ACC112 (cell line): ENCODE data around the gene OR4C12.
"Not testable (repeated sequence)": the region's sequence is repeated elsewhere in the genome, so short reads cannot be mapped to it uniquely, and the experiment has no call there.

Source experiments
- H2AFZ ChIP-seq: fragments of 200-600 bp; sonication (generic); one replicate; pipeline ENCODE4 v1.6.0; 2017; ENCODE audit warnings: antibody characterized with exemption, low read length; ENCODE audit not compliant: unreplicated experiment
- H3K27ac ChIP-seq: fragments of 200-600 bp; sonication (generic); 2 replicates; pipeline ENCODE4 v1.5.1; 2014; ENCODE audit warnings: low read depth, mild to moderate bottlenecking, antibody characterized with exemption, low read length, moderate library complexity
- H3K27me3 ChIP-seq: fragments of 200-600 bp; sonication (generic); 2 replicates; pipeline ENCODE4 v1.6.1; 2014; ENCODE audit warnings: mild to moderate bottlenecking, antibody characterized with exemption, low read length, moderate library complexity, mixed read lengths; ENCODE audit not compliant: insufficient read depth
- H3K36me3 ChIP-seq: fragments of 200-600 bp; sonication (generic); 2 replicates; pipeline ENCODE4 v1.6.1; 2016; ENCODE audit warnings: mild to moderate bottlenecking, antibody characterized with exemption, low read length, moderate library complexity, mixed read lengths; ENCODE audit not compliant: insufficient read depth
- H3K4me1 ChIP-seq: fragments of 200-600 bp; sonication (generic); one replicate; pipeline ENCODE4 v1.6.1; 2016; ENCODE audit warnings: low read length, mixed read lengths; ENCODE audit not compliant: insufficient read depth, unreplicated experiment, control insufficient read depth
- H3K4me3 ChIP-seq: fragments of 200-600 bp; sonication (generic); 2 replicates; pipeline ENCODE4 v1.5.1; 2014; ENCODE audit warnings: mild to moderate bottlenecking, low read depth, low read length
- H3K79me2 ChIP-seq: fragments of 200-600 bp; sonication (generic); one replicate; pipeline ENCODE4 v1.6.0; 2016; ENCODE audit warnings: low read length; ENCODE audit not compliant: control insufficient read depth, unreplicated experiment, insufficient read depth

OR4C12 gene

GRCh38 chr11:49982435-49982834 lies at the start of gene OR4C12:
Gene OR4C12 (minus strand): TSS chr11:49982535. CDS start chr11:49982501, 34 bp downstream.
- not testable (repeated sequence) for H3K79me2 ChIP-seq, H3K4me1 ChIP-seq, H2AFZ ChIP-seq, H3K27me3 ChIP-seq, H3K27ac ChIP-seq, H3K4me3 ChIP-seq, H3K36me3 ChIP-seq

DNA sequence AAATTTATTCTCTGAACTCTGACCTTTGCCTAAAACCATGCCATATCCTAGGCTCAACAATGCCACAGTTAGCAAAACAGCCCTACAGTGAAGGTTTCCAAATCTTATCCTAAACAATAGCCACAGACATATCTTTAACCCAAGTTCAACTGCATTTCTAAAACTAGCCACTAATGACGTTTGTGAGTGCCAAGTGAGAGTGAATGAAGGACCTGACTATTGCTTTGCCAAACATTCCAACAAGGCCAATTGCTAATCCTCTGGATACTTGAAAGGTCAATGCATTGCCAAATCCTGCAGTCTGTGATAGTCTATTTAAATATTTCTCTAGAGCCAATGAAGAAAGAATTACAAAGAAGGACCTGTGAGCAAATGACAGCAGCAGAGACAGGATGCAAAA lies 47.9 kb upstream of the OR4C12 start:
- H3K4me3 ChIP-seq, result no peak overlapping the region
- no peak overlapping the region for H2AFZ ChIP-seq

GRCh38 chr11:49995565-49995964 lies 13.2 kb upstream of the OR4C12 start:
- Histone ChIP-seq H3K79me2 (no peaks in the 10 kb centered on the region), H3K27me3 (no peaks in the 10 kb centered on the region), H3K4me3 (no peak overlapping the region), H3K4me1 (no peaks in the 10 kb centered on the region), H2AFZ (no peak overlapping the region), H3K36me3 (no peaks in the 10 kb centered on the region), H3K27ac (no peak overlapping the region)

More for the DNA sequence above, 47.9 kb upstream of the OR4C12 start:
- Histone ChIP-seq H3K36me3 (no peaks in the 10 kb centered on the region), H3K27me3 (no peaks in the 10 kb centered on the region), H3K27ac (no peak overlapping the region), H3K79me2 (no peaks in the 10 kb centered on the region), H3K4me1 (no peaks in the 10 kb centered on the region)

- not testable (repeated sequence) for H3K79me2 ChIP-seq, H3K36me3 ChIP-seq, H3K27ac ChIP-seq, H3K4me3 ChIP-seq, H3K4me1 ChIP-seq, H2AFZ ChIP-seq, H3K27me3 ChIP-seq
Measured at GRCh38 chr11:49973439-49973838, 8.9 kb downstream of the OR4C12 start.

DNA sequence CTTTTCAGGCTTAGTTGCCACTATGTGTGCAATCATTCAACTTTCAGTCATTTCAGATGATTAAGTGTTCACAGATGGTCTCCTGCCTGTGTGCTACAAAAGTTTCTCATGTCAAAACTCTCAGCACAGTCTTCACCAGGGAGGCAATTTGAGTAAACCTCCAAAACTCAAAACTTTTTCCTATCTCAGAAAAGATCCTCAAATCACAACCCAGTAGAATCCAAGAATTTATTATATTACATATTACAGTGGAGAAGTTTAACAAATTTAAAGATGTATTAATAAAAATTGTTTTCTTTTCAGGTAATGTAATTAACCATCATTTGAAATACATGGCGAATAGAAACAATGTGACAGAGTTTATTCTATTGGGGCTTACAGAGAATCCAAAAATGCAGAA lies 30.2 kb downstream of the OR4C12 start, which contains the start of gene OR4C13:
Gene OR4C13 (plus strand): TSS at position 301 of the 400 bp plus-strand sequence. CDS start 32 bp downstream, at position 333.
- Histone ChIP-seq H2AFZ (no peak within 1 kb of the TSS), H3K27me3 (no peaks in the 10 kb centered on the region), H3K79me2 (no peaks in the 10 kb centered on the region), H3K4me3 (no peak within 1 kb of the TSS), H3K27ac (no peak within 1 kb of the TSS), H3K4me1 (no peaks in the 10 kb centered on the region), H3K36me3 (no peaks in the 10 kb centered on the region)

DNA sequence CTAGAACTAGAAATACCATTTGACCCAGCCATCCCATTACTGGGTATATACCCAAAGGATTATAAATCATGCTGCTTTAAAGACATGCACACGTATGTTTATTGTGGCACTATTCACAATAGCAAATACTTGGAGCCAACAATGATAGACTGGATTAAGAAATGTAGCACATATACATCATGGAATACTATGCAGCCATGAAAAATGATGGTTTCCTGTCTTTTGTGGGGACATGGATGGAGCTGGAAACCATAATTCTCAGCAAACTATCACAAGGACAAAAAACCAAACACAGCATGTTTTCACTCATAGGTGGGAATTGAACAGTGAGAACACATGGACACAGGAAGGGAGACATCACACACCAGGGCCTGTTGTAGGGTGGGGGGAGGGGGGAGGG lies 33.6 kb downstream of the OR4C12 start:
- H3K36me3 ChIP-seq, H3K4me3 ChIP-seq, H3K27ac ChIP-seq, H2AFZ ChIP-seq, H3K79me2 ChIP-seq, H3K4me1 ChIP-seq, H3K27me3 ChIP-seq: not testable (repeated sequence)
